Camera-type eye (tissue), 1 donor: ENCODE results near the gene ELMOD3. TPM values are rescaled to one million over a fixed set of nuclear protein-coding genes. Genes with fewer than 3 reads are reported as not detected.

Experiments used
- total RNA-seq: library from RNA; depleted of rRNA; stranded (reverse); fragments of >200 nt; gene quantifications from one replicate; pipeline ENCODE4 v1.2.3, GENCODE V29; 2014

Gene ELMOD3
- 28.5 TPM for total RNA-seq

GRCh38 chr2:85354286-85355072 lies at the start of gene ELMOD3, which contains the start of gene RETSAT:
Gene ELMOD3 (plus strand): TSS chr2:85354769. CDS start chr2:85357199, 2,430 bp downstream.
Gene RETSAT (minus strand): TSS chr2:85354528. CDS start chr2:85354507, 21 bp downstream.

GRCh38 chr2:85327822-85328617 lies 26.5 kb upstream of the ELMOD3 start, which contains the start of gene TGOLN2:
Gene TGOLN2 (minus strand): TSS chr2:85327989. CDS start chr2:85327962, 27 bp downstream.

DNA sequence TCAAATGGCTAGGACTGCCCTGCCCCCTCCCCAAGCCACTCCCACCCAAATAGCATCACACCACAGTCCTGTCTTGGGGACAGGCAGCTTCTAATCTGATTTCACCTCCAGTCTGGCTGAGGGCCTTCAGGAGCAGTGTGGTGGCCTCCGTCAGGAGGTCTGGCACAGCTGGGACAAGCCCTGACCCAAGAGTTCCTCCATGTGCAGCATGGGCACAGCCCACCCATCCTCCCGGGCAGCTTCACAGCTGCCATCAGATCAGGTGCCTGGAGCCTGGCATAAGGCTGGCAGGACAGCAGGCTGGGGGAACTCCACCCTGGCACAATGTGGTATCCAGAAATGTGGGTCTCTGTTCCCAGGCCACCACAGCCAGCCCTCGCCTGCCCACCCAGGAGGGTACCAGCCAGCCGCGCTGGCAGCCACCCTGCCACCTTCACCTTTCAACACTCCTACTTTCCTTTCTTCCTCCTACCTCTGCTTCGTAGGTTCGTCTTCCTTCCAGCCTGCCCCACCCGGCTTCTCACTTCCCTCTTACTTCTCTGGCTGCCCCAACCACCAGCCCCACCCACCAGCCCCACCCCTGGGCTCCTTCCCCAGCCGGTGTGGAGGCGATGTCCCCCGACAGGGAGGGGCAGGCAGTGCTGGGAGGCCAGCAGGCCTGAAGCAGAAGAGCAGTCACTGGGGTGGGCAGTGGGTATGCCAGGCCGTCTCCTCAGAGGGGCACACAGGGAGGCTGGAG lies 55.4 kb downstream of the ELMOD3 start, which contains the start of gene CAPG:
CAPG (minus strand) TSS at position 522 of the 739 bp plus-strand sequence. CDS start 8,221 bp downstream, outside the sequence.

GRCh38 chr2:85418132-85419008 lies 63.8 kb downstream of the ELMOD3 start, which contains the start of gene SH2D6:
Gene SH2D6 (plus strand): TSS chr2:85418714. CDS start chr2:85429466, 10,752 bp downstream.

Other genes starting within 250 kb of the ELMOD3 start
- gene TCF7L1, start 221.4 kb upstream of the ELMOD3 start, total RNA-seq, result 7.4 TPM
- gene TGOLN2, start 26.8 kb upstream of the ELMOD3 start, total RNA-seq, result 86.6 TPM
- gene RETSAT, start 241 bp upstream of the ELMOD3 start, total RNA-seq, result 23.0 TPM
- 27.8 TPM for gene CAPG, start 55.6 kb downstream of the ELMOD3 start, total RNA-seq
- not detected for gene SH2D6, start 63.9 kb downstream of the ELMOD3 start, total RNA-seq
- gene MAT2A, start 184.4 kb downstream of the ELMOD3 start, total RNA-seq, result 165 TPM
- gene GGCX, start 206.7 kb downstream of the ELMOD3 start, total RNA-seq, result 48.6 TPM
- gene VAMP8, start 222.8 kb downstream of the ELMOD3 start, total RNA-seq, result 8.5 TPM
- 10.7 TPM for gene VAMP5, start 229.7 kb downstream of the ELMOD3 start, total RNA-seq
- gene RNF181, start 241.0 kb downstream of the ELMOD3 start, total RNA-seq, result 67.1 TPM
- 4.0 TPM for gene TMEM150A, start 247.9 kb downstream of the ELMOD3 start, total RNA-seq